Activated CD8-positive, alpha-beta memory T cell treated with anti-CD3 and anti-CD28 coated beads for 36 hours (primary cell): ENCODE data around the gene ARHGEF12. TPM values are rescaled to one million over a fixed set of nuclear protein-coding genes. Genes with fewer than 3 reads are reported as not detected.

Source experiments
- CTCF ChIA-PET: fragments of 350-600 bp; sonication (Branson Sonifier 250); formaldehyde crosslinking; loops from one replicate; lab custom pipeline; 2021; ENCODE audit warnings: antibody characterized with exemption; lab: Charles Lee
- POLR2A ChIA-PET: fragments of 350-600 bp; sonication (Branson Sonifier 250); formaldehyde crosslinking; loops from one replicate; lab custom pipeline; 2021; ENCODE audit warnings: antibody characterized with exemption; lab: Charles Lee
- total RNA-seq, 2 experiments: library from RNA; stranded (reverse); gene quantifications; one replicate each; pipeline ENCODE4 v1.2.3, GENCODE V29; 2021

The ARHGEF12 gene
- total RNA-seq, 2 experiments from 2014 or later: 31.0 to 31.7 TPM

DNA sequence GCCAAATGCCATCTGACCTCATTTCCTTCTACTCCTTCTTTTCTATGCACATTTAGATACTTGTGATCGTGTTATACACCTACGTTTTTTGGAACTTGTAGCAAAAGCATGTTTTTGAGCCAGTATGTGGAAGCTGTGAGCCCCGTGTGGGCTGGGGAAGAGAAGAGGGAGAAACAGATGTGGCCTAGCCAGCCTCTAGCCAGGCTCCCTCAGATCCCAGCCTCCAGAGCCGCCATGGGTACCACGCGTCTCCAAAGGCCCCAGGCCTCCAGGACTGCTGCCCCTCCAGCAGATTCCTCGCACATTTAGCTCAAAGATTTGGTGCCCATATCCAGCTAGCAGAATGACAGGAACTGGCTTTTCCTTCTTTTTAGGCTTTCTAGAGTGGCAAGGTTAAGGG is 28.1 kb upstream of the ARHGEF12 start:
- ChIA-PET CTCF (no interaction called here), POLR2A (no interaction called here)

GRCh38 chr11:120310870-120311269 is 25.3 kb upstream of the ARHGEF12 start:
- ChIA-PET CTCF (no interaction called here), POLR2A (no interaction called here)

DNA sequence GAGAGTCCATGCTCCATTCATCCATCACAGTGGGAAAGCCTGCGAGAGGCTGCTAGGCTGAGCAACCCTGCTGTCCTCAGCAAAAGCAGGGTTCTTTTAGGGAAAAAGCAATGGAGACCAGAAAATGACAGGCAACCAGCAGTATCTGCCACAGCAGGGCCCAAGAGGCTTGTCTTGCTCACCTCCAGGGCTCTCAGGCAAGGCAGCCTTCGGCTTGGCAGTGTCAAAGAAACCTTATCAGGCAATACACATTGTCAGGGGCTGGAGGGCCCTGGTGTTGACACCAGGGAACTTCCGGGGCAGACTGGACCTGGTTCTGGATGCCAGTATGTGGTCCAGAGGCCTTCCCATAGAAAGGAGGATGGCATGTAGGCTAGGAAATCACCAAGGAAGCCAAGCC is 21.4 kb upstream of the ARHGEF12 start:
- ChIA-PET POLR2A (no interaction called here), CTCF (interaction anchor here (0.6 to 1.0 kb wide), 2 partner anchors 11 to 85 kb away, joined by 3 read pairs; no protein-coding TSS in a partner anchor)

GRCh38 chr11:120316880-120317688 is 19.1 kb upstream of the ARHGEF12 start:
- ChIA-PET POLR2A (no interaction called here), CTCF (no interaction called here)

DNA sequence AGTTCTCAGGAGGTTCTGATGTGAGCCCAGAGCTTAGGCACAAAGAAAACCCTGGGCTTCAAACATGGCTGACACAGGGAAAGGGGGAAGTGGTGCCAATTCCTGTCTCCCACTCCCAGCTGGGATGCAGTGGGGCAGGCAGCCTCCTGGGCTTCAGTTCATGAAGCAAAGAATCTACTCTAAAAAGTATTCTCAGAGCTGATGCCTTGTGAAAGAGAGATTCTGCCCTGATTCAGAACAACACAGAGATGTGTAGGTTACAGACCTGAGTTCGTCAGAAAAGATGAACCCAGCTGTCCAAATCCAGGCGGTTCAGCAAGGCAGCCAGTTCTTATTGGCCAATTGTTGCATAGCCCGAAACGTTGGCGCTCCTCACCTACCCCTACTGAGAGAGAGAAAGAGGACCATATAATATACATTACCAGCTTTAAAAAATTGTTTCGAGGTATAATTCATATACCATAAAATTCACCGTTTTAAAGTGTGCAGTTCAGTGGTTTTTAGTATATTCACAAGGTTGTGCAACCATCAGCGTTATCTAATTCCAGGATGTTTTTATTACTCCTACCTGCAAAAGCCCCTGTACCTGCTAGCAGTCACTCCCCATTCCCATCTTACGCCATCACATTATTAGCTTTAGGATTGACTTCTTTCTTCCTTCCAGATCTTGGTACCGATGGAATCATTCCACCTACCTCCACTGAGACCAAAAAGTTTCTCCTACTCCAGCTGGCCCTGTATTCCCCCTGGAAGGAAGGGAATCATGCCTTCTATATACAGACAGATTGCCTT is 18.3 kb upstream of the ARHGEF12 start:
- POLR2A ChIA-PET: no interaction called here
- CTCF ChIA-PET: no interaction called here

- CTCF ChIA-PET: no interaction called here
- POLR2A ChIA-PET: no interaction called here
Observed at GRCh38 chr11:120318906-120319305, 17.3 kb upstream of the ARHGEF12 start.

DNA sequence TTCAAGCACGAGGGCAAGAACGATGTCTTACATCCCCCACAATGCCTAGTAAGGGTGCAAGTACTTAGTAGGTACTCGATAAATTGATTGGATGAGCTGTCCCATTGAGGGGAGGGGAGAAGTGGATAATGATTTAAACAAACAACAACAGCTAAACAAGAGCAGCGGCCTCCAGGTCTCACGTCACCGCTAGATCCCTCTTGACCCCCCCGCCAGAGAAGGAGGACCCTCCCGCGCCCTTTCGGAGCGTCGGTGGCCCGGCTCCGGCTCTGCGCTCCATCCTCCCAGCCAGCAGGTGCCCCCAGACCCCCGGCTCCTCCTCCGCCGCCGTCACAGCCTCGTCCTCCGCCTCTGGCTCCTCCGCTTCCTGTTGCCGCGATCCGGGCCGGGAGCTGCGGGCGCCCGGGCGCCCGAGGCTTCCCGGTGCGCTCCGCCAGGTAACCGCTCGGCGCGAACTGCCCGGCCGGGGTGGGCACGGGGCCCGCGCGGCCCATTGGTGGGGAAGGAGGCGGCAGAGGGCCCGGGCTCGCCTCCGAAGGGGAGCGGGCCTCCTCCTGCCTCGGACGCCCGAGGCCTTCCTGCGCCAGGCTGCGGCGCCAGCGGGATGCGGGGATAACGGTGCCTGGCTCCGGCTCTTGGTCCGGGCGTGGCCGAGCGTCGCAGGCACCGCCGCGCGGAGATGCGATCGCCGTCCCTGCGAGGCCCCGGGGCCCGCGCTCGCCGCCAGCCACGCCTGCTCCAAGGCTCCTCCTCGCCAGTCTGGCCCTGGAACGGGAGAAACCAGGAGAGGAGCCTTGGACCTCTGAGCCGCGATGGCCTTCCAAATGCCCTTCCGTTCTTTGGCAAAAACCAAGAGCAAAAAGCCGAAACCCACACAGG is 11.0 kb upstream of the ARHGEF12 start, which contains the start of gene TLCD5:
Gene TLCD5 (plus strand): TSS at position 368 of the 879 bp plus-strand sequence. CDS start 2,143 bp downstream, outside the sequence.
- CTCF ChIA-PET: interaction anchor here (1.2 to 1.5 kb wide), 3 partner anchors 10 to 77 kb away, joined by 3 to 4 read pairs (median 3); no protein-coding TSS in a partner anchor
- POLR2A ChIA-PET: no interaction called here

GRCh38 chr11:120326228-120326627 is 10.0 kb upstream of the ARHGEF12 start:
- CTCF ChIA-PET: interaction anchor here (1.2 kb wide), 1 partner anchor 10 kb away, joined by 12 read pairs; the partner anchor contains the start of gene ARHGEF12
- POLR2A ChIA-PET: no interaction called here

DNA sequence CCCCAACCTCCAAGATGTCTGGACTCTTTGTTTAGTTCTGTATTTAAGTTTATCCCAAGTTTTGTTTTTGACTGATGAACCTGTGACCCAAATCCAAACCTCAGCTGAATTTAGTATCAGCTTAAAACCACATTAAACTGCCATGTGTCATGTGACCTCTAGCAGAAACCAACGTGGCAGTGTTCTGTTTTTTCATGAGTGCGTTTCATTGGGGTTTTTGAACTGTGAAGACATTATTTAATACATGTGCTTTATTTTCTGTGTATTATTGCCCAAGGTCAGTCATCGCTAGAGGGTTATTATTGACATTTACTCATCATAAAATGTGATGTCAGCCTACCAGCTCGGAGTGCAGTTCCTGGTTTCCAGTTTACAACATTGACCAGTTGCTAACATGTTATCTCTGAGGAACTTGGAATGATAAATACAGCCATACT is 9.3 kb upstream of the ARHGEF12 start:
- ChIA-PET POLR2A (no interaction called here), CTCF (interaction anchor here (1.2 kb wide), 1 partner anchor 9 kb away, joined by 12 read pairs; the partner anchor contains the start of gene ARHGEF12)

- ChIA-PET CTCF (interaction anchor here (1.2 kb wide), 1 partner anchor 9 kb away, joined by 12 read pairs; the partner anchor contains the start of gene ARHGEF12), POLR2A (no interaction called here)
Observed at GRCh38 chr11:120327311-120327710, 8.9 kb upstream of the ARHGEF12 start.

GRCh38 chr11:120329556-120329955 is 6.7 kb upstream of the ARHGEF12 start:
- POLR2A ChIA-PET: no interaction called here
- CTCF ChIA-PET: no interaction called here

DNA sequence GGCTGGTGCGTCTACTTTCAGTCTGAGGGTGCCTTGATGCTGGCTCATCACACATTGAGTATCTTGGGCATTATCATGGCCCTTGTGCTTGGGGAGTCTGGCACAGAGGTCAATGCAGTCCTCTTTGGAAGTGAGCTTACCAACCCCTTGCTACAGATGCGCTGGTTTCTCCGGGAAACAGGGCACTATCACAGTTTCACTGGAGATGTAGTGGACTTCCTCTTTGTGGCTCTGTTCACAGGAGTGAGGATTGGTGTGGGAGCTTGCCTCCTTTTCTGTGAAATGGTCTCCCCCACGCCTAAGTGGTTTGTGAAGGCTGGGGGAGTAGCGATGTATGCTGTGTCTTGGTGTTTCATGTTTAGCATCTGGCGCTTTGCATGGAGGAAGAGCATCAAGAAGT is 6.2 kb upstream of the ARHGEF12 start:
- CTCF ChIA-PET: no interaction called here
- POLR2A ChIA-PET: no interaction called here

DNA sequence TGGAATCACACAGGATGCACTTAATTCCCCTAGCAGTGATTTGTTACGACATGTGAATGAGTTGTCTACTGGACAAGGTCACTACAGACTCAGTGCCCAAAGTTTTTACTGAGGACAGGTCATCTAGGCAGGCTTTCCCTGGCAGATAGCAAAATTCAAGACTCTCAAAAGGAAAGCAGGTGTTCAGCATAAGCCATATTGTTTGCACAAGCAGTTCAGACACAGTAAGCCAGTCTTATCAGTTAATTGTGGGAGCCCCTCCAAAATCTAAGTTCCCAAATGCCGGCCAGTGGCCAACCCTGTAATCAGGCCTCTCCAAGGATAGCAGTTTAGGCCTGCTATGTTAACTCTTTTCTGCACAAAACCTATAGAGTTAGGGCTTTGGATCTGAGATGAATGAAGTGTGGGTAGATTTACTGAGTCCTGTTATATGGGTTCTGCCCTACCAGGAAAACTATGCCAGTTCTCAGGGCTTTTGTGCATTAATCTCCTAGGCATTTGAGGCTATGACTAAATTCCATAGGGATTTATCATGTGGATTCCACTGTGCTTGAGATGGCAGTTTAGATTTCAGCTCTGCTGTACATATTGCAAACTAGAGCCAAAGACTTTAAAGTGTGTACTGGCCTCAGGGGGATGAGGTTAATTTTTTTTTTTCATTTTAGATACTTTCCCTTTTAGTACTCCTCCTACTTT is 4.8 kb upstream of the ARHGEF12 start:
- POLR2A ChIA-PET: no interaction called here
- CTCF ChIA-PET: interaction anchor here (0.6 kb wide), 1 partner anchor 621 kb away, joined by 3 read pairs; no protein-coding TSS in a partner anchor

DNA sequence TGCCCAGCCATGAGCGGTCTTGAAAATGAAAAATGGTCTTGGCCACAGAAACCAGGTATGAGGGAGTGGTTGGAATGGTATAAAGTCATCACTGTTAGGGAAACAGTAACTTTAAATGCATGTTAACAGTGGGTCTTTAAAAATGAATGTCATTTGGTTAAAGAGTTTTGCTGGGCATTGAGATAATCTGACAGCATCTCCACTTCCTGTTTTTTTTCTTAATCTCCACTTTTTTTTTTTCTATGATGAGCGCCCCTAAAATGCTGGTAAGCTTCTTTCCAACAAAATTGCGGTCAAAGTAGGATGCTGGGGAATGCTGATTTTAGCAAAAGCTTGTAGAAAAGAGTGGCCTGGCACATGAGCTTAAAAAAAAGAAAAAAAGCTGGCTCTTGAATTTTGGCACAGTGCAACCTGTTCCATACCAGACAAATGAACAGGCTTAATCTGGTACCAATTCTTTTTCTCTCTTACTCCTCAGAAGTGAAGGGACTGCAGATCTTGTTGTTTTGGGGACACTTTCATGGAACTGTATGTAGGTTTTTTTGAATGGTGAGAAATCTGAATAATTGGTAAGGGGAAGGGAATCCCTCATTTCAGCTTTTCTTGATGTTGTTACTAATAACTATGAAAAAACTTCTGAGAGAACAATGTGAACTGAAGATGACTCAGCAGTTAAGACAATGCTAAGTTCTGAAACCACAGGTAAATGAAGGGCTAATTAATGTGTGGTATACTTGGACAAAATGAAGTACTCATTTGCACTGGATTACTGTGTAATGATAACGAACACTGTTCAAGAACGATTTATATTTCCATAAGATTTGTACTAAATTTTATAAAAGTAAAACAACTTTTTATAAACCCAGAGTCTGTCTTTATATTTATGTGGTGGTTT is 3.1 kb upstream of the ARHGEF12 start:
- POLR2A ChIA-PET: no interaction called here
- CTCF ChIA-PET: interaction anchor here (1.4 kb wide), 1 partner anchor 30 kb away, joined by 3 read pairs; no protein-coding TSS in a partner anchor

- ChIA-PET CTCF (interaction anchor here (0.7 to 1.4 kb wide), 2 partner anchors 31 to 199 kb away, joined by 3 read pairs; no protein-coding TSS in a partner anchor), POLR2A (no interaction called here)
Observed at GRCh38 chr11:120333801-120334200, 2.4 kb upstream of the ARHGEF12 start.

DNA sequence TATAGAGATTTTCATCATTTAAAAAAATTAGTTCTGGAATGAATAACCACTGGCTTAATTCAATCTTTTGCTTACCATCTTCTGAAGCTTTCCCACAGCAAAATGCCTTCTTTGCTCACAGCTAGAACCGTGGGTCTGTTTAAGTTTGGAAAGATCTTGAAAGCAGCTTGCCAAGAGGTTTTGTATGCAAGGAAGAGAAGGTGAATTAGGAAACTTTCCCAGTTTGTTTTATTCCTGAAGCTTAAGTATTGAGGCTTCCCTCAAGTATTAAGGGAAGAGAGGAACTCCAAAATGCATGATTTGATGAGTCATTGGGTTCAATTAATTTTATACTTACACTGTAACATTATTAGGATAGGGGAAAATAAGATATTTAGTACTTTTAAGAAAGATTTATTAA is 1.9 kb upstream of the ARHGEF12 start:
- POLR2A ChIA-PET: no interaction called here
- CTCF ChIA-PET: interaction anchor here (0.7 to 1.5 kb wide), 4 partner anchors 13 to 199 kb away, joined by 3 read pairs; no protein-coding TSS in a partner anchor

GRCh38 chr11:120334894-120335462 is 1.2 kb upstream of the ARHGEF12 start:
- ChIA-PET POLR2A (no interaction called here), CTCF (interaction anchor here (1.0 to 2.5 kb wide), 6 partner anchors 8 to 100 kb away, joined by 3 to 12 read pairs (median 4); partner anchors contain the start of gene TLCD5)
